Colonic mucosa (tissue), 4 donors: ENCODE data around the gene KRT33A. TPM values are rescaled to one million over a fixed set of nuclear protein-coding genes. Genes with fewer than 3 reads are reported as not detected.

Experiments used
- DNase-seq: peaks from one replicate; pipeline ENCODE4 v3.0.0-alpha.2; 2020
- H3K27ac ChIP-seq: fragments of 200-600 bp; one replicate; pipeline ENCODE4 v1.8.0; 2021
- H3K27me3 ChIP-seq: fragments of 200-600 bp; one replicate; pipeline ENCODE4 v1.8.0; 2021
- H3K36me3 ChIP-seq: fragments of 200-600 bp; one replicate; pipeline ENCODE4 v1.8.0; 2021
- H3K4me1 ChIP-seq: fragments of 200-600 bp; one replicate; pipeline ENCODE4 v1.8.0; 2021; ENCODE audit warnings: mild to moderate bottlenecking
- H3K4me3 ChIP-seq: fragments of 200-600 bp; one replicate; pipeline ENCODE4 v1.8.0; 2021
- H3K9ac ChIP-seq, 2 donors: one replicate each; pipeline ENCODE4 v1.7.0; 2013; ENCODE audit warnings: control low read depth in 2 of 2, low read depth in 2 of 2, low read length in 2 of 2
- H3K9me3 ChIP-seq: fragments of 200-600 bp; one replicate; pipeline ENCODE4 v1.8.0; 2021
- CTCF ChIP-seq: fragments of 200-600 bp; IDR thresholded peaks from one replicate; pipeline ENCODE4 v1.8.0; 2022; ENCODE audit warnings: antibody characterized with exemption, mild to moderate bottlenecking
- intact Hi-C: fragments of 100-400 bp; cut with DNase I; formaldehyde crosslinking; loops from one replicate; pipeline ENCODE4 v1.14.1; 2022
- total RNA-seq, 2 donors: library from RNA; stranded (reverse); fragmentation: NEBNext Ultra II Directional in 1 of 2; extraction: Animal tissue kit (Norgen Biotek cat#: 25700) in 1 of 2; gene quantifications; one replicate each; pipeline ENCODE4 v1.2.1, GENCODE V29; 2021
- donor health status: healthy.
- donor health status: DM: no; HTN: no; CAD: no.
- donor health status: DM: no; HTN: no; CAD: no.

Gene KRT33A
- total RNA-seq, 2 donors from 2014 or later: not detected

- no peak for TF ChIP-seq CTCF
- no peaks in the 10 kb centered on the region for H3K4me1 ChIP-seq
- DNase-seq: no peak
- no peak within 1 kb of the TSS for H3K27ac ChIP-seq
- no peaks in the 10 kb centered on the region for H3K27me3 ChIP-seq
- no peaks in the 10 kb centered on the region for H3K36me3 ChIP-seq
- no peak within 1 kb of the TSS for H3K9ac ChIP-seq
- H3K9me3 ChIP-seq: no peaks in the 10 kb centered on the region
- H3K4me3 ChIP-seq: no peak within 1 kb of the TSS
- intact Hi-C loops: no loop called here
Observed at GRCh38 chr17:41308918-41309359, 41.7 kb downstream of the KRT33A start, which contains the start of gene KRTAP16-1. Gene KRTAP16-1 (minus strand): TSS chr17:41309309. CDS start chr17:41309253, 56 bp downstream.

- Histone ChIP-seq H3K4me1 (no peaks in the 10 kb centered on the region), H3K9me3 (no peaks in the 10 kb centered on the region), H3K9ac (no peak overlapping the region), H3K36me3 (no peaks in the 10 kb centered on the region), H3K4me3 (no peak overlapping the region), H3K27me3 (no peaks in the 10 kb centered on the region), H3K27ac (no peak overlapping the region)
- no peak for TF ChIP-seq CTCF
- intact Hi-C loops: no loop called here
- DNase-seq: no peak
Observed at GRCh38 chr17:41308251-41308917, 42.2 kb downstream of the KRT33A start.

GRCh38 chr17:41307647-41308046 lies 43.0 kb downstream of the KRT33A start:
- Histone ChIP-seq H3K27me3 (no peaks in the 10 kb centered on the region), H3K4me1 (no peaks in the 10 kb centered on the region), H3K9ac (no peak overlapping the region), H3K4me3 (no peak overlapping the region), H3K36me3 (no peaks in the 10 kb centered on the region), H3K9me3 (no peaks in the 10 kb centered on the region), H3K27ac (no peak overlapping the region)
- DNase-seq: no peak
- TF ChIP-seq CTCF: no peak
- intact Hi-C loops: no loop called here

- H3K9ac ChIP-seq: no peak overlapping the region
- H3K27me3 ChIP-seq: no peaks in the 10 kb centered on the region
- intact Hi-C loops: no loop called here
- no peak for TF ChIP-seq CTCF
- DNase-seq: no peak
- H3K9me3 ChIP-seq: no peaks in the 10 kb centered on the region
- no peaks in the 10 kb centered on the region for H3K4me1 ChIP-seq
- H3K36me3 ChIP-seq: no peaks in the 10 kb centered on the region
- no peak overlapping the region for H3K27ac ChIP-seq
- no peak overlapping the region for H3K4me3 ChIP-seq
Observed at GRCh38 chr17:41304091-41304490, 46.5 kb downstream of the KRT33A start.

- no peaks in the 10 kb centered on the region for H3K9me3 ChIP-seq
- no peak for DNase-seq
- intact Hi-C loops: no loop called here
- H3K4me1 ChIP-seq: no peaks in the 10 kb centered on the region
- H3K27me3 ChIP-seq: no peaks in the 10 kb centered on the region
- no peak for TF ChIP-seq CTCF
- H3K27ac ChIP-seq: no peak overlapping the region
- H3K36me3 ChIP-seq: no peaks in the 10 kb centered on the region
- H3K4me3 ChIP-seq: no peak overlapping the region
- no peak overlapping the region for H3K9ac ChIP-seq
Observed at GRCh38 chr17:41302981-41303380, 47.6 kb downstream of the KRT33A start.
